ENCODE data around the gene GRIK1.

DNA sequence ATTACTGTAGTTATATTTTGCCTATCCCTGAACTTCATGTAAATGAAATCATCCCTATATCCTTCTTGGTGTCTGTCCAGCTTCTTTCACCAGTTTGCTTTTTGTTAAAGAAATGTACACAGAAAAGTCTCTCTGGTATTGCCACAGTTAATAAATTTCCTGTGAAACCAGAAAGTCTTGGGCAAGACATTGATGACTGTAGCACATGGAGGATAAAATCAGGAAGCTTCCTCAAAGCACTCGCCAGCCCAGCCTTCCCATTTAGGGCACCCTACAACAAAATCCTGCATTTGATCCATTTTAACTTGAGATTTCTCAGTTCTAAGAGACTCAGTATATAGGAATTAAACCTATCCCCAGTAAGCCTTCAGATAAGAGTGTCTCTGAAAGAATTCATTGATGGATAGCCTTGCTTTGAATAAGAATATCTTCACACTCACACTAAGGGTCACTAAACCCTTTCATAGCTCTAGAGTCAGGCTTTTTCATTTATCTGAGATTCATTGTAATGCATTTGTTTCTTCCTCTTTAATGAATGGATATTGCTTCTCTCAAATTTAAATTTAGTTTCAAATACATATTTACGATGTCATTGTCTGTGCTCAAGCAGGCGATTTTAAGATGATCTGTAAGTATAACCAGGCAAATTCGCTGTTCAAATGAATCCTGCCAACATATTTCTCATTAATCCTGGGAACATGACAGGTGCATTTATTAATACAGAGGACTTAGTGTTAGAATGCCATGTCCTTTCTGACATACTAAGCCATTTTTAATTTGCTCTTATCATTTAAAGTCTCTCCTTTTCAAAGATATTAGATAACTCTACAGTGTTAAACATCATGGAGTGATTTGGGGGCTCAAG, 153.1 kb downstream of the GRIK1 start:
- TF ChIP-seq, protein P1, sequence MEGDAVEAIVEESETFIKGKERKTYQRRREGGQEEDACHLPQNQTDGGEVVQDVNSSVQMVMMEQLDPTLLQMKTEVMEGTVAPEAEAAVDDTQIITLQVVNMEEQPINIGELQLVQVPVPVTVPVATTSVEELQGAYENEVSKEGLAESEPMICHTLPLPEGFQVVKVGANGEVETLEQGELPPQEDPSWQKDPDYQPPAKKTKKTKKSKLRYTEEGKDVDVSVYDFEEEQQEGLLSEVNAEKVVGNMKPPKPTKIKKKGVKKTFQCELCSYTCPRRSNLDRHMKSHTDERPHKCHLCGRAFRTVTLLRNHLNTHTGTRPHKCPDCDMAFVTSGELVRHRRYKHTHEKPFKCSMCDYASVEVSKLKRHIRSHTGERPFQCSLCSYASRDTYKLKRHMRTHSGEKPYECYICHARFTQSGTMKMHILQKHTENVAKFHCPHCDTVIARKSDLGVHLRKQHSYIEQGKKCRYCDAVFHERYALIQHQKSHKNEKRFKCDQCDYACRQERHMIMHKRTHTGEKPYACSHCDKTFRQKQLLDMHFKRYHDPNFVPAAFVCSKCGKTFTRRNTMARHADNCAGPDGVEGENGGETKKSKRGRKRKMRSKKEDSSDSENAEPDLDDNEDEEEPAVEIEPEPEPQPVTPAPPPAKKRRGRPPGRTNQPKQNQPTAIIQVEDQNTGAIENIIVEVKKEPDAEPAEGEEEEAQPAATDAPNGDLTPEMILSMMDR (IDR thresholded peaks at IDR 0.05; ENCODE audit: borderline replicate concordance, extremely low read depth, low read length, poor library complexity, severe bottlenecking) = no peak
- no peak for TF ChIP-seq EZH2 (IDR thresholded peaks at IDR 0.05; ENCODE audit: borderline replicate concordance, low read depth, low read length, severe bottlenecking)
